Fibroblast of mammary gland (primary cell): ENCODE measurements around the gene NSA2.

Source experiments
- DNase-seq: peaks from one replicate; pipeline ENCODE4 v3.0.0-alpha.2; 2010; ENCODE audit warnings: low read depth
- H3K4me3 ChIP-seq: 2 replicates; pipeline ENCODE4 v1.5.1; 2011; ENCODE audit warnings: low read depth, mild to moderate bottlenecking, low read length, moderate library complexity; ENCODE audit not compliant: control insufficient read depth
- TF ChIP-seq, protein P1 (sequence below): conservative IDR thresholded peaks from 2 replicates; pipeline ENCODE4 v1.5.1; 2011; ENCODE audit warnings: low read depth, low read length, inconsistent platforms; ENCODE audit not compliant: control insufficient read depth, insufficient read depth

The NSA2 gene

DNA sequence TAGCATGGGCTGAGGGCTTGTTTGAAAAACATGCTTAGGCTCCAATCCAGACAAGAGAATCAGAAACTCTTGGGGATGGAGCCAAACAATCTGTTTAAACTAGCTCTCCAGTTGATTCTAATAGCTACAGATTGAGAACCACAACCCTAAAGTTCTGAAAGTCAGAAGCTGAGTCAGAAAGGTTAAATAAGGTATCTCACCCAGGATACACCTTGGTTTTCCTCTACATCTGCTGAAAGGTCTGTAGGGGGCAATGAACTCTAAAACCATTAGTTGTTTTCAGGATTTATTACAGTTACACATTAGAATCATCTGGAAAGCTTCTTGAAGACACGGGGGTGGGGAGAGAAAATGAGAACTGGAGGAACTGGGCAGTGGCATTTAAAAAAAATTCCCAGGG, 5.8 kb upstream of the NSA2 start:
- H3K4me3 ChIP-seq = no peak overlapping the region
- TF ChIP-seq, protein P1, sequence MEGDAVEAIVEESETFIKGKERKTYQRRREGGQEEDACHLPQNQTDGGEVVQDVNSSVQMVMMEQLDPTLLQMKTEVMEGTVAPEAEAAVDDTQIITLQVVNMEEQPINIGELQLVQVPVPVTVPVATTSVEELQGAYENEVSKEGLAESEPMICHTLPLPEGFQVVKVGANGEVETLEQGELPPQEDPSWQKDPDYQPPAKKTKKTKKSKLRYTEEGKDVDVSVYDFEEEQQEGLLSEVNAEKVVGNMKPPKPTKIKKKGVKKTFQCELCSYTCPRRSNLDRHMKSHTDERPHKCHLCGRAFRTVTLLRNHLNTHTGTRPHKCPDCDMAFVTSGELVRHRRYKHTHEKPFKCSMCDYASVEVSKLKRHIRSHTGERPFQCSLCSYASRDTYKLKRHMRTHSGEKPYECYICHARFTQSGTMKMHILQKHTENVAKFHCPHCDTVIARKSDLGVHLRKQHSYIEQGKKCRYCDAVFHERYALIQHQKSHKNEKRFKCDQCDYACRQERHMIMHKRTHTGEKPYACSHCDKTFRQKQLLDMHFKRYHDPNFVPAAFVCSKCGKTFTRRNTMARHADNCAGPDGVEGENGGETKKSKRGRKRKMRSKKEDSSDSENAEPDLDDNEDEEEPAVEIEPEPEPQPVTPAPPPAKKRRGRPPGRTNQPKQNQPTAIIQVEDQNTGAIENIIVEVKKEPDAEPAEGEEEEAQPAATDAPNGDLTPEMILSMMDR = no peak
- no peak for DNase-seq

DNA sequence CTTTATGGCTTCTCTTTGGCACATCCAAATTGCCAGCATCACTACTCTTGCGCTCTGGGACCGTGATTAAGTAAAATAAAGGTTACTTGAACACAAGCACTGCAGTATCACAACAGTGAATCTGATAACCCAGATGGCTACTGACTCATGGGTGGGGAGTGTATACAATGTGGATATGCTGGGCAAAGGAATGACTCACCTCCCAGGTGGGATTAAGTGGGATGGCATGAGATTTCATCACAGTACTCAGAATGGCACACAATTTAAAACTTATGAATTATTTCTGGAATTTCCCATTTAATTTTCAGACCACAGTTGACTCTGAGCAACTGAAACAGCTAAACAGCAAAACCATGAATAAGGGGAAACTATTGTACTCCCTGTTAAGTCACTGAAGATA, 4.5 kb upstream of the NSA2 start:
- peak; percentile 70 for DNase-seq
- H3K4me3 ChIP-seq = no peak overlapping the region
- TF ChIP-seq, protein P1 = no peak

DNA sequence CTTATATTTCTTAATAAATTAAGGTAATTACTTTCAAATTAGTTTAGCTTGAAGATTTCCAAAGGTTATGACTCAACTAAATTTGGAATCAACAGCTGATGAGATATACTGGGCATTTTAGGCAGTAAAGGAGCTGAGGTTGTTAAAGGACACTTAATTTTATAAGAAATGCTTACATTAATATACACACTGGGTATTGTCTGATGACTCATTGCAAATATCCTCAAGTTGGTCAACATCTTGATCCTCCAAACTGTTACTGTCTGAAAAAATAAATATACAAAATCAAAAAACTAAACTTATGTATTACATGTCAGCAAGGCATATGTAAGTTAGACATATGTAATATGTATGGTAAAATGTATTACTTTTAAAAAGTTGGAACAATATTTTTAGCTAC, 3.5 kb upstream of the NSA2 start:
- H3K4me3 ChIP-seq = no peak overlapping the region
- TF ChIP-seq, protein P1 = no peak
- DNase-seq = peak; percentile 16

DNA sequence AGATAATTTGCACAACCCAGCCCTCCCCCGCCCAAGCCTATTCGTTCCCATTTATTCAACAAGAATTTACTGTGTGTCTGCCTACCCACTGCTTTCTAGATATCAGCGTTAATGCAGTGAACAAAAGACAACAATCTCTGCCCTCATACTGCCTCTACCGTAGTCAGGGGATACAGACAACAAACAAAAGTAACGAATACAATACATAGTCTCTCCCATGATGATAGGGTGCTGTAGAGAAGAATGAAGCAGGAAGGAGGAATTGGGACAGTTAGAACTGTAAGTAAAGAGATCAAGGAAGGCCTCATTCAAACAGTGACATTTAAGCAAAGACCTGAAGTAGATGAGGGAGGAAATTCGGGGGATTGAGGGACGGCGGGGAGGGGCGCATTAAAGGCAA, 1.8 kb upstream of the NSA2 start:
- TF ChIP-seq, protein P1 = no peak
- H3K4me3 ChIP-seq = no peak overlapping the region
- no peak for DNase-seq

DNA sequence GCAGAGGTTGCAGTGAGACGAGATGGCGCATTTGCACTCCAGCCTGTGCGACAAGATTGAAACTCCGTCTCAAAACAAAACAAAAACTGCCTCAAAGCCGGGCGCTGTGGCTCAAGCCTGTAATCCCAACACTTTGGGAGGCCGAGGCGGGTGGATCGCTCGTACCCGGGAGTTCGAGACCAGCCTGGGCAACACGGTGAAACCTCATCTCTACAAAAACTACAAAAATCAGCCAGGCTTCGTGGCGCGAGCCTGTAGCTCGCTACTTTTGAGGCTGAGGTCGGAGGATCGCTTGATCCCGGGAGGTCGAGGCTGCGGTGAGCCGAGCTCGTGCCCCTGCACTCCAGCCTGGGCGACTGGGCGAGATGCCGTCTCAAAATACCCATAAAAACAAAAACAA, 1.1 kb upstream of the NSA2 start:
- TF ChIP-seq, protein P1 = no peak
- DNase-seq = no peak
- H3K4me3 ChIP-seq = peak overlapping the region; percentile 98

DNA sequence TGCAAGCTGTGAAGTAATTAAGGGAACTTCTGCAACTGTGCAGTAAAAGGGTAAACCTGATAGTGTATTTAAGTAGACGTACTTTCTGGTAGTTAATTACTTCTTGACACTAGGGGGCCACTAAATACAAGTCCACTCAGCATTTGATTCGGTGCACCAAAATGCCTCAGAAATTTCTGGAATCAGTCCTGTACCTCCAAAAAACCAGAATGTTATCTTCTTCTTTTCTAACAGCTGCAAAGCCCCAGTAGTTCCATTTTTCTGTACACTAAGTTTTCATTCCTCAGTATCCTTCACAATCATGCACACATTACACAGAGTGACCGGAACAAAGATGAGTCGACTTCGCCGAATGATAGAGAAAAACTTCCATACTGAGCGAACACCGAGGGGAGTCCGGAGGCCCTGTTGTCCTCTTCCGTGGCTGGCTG, 616 bp upstream of the NSA2 start:
- DNase-seq = peak; percentile 69
- TF ChIP-seq, protein P1 = peak; percentile 58
- H3K4me3 ChIP-seq = peak overlapping the region; percentile 98

DNA sequence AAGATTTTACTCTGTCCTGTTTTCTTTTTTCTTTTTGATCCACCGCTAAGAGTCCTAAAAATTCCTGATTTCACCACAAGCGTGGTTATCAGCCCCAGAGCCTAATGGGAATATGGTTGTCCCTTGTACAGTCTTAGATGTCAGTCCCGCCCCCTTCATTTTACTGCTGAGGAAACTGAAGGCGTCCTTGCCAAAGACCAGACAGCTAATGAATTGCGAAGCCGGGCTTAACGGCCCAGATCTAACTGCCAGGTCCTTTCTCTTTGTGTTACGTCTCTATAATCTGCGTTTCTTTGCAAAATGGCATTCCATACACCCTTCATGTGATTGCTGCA, 497 bp downstream of the NSA2 start:
- peak; percentile 65 for DNase-seq
- H3K4me3 ChIP-seq = peak overlapping the region; percentile 98
- TF ChIP-seq, protein P1 = no peak
